CD14-positive monocyte (primary cell): ENCODE results near the gene RERE. TPM values are rescaled to one million over a fixed set of nuclear protein-coding genes. Genes with fewer than 3 reads are reported as not detected.

Source experiments
- DNase-seq, 3 donors: peaks; one replicate each; pipeline ENCODE4 v3.0.0-alpha.2; 2011 to 2022
- H2AFZ ChIP-seq: 2 replicates; pipeline ENCODE4 v1.6.0; 2012; ENCODE audit warnings: mild to moderate bottlenecking, low read depth, low read length, inconsistent platforms; ENCODE audit not compliant: insufficient read depth, poor library complexity, severe bottlenecking
- H3K27ac ChIP-seq, 2 donors: 1 replicate in 1 of 2; 2 replicates in 1 of 2; pipeline ENCODE4 v1.5.1; 2012 to 2013; ENCODE audit warnings: low read length in 2 of 2, control low read depth in 1 of 2, inconsistent platforms in 1 of 2, low read depth in 1 of 2, mild to moderate bottlenecking in 1 of 2
- H3K27me3 ChIP-seq, 2 donors: one replicate each; pipeline versions ENCODE4 v1.6.0 to v1.6.1; 2011 to 2013; ENCODE audit warnings: low read length in 2 of 2; ENCODE audit not compliant: control insufficient read depth in 2 of 2, insufficient read depth in 2 of 2
- H3K36me3 ChIP-seq, 2 donors: replicated peaks in 1 of 2; 1 replicate in 1 of 2; 2 replicates in 1 of 2; pipeline versions ENCODE4 v1.5.1 to v1.6.1; 2012 to 2013; ENCODE audit warnings: low read length in 2 of 2, control low read depth in 1 of 2, inconsistent platforms in 1 of 2, mild to moderate bottlenecking in 1 of 2; ENCODE audit not compliant: insufficient read depth in 2 of 2, control insufficient read depth in 1 of 2
- H3K4me1 ChIP-seq, 2 donors: 1 replicate in 1 of 2; 2 replicates in 1 of 2; pipeline versions ENCODE4 v1.5.1 to v1.6.1; 2012 to 2013; ENCODE audit warnings: low read length in 2 of 2, control low read depth in 1 of 2, inconsistent platforms in 1 of 2, mild to moderate bottlenecking in 1 of 2, moderate library complexity in 1 of 2; ENCODE audit not compliant: insufficient read depth in 2 of 2, control insufficient read depth in 1 of 2
- H3K4me2 ChIP-seq: replicated peaks from 2 replicates; pipeline ENCODE3; 2012; ENCODE audit warnings: low read length, moderate library complexity, mild to moderate bottlenecking; ENCODE audit not compliant: poor library complexity, severe bottlenecking; ENCODE audit errors: extremely low read depth
- H3K4me3 ChIP-seq, 3 experiments: fragments of 200-600 bp in 1 of 3; sonication (generic) in 1 of 3; replicated peaks in 1 of 3; 1 replicate in 2 of 3; 2 replicates in 1 of 3; pipeline ENCODE4 v1.5.1; 2011 to 2013; ENCODE audit warnings: low read length in 3 of 3, mild to moderate bottlenecking in 3 of 3, control low read depth in 2 of 3, low read depth in 2 of 3, inconsistent platforms in 1 of 3, moderate library complexity in 1 of 3
- H3K79me2 ChIP-seq: 2 replicates; pipeline ENCODE4 v1.6.0; 2012; ENCODE audit warnings: mild to moderate bottlenecking, control low read depth, inconsistent platforms, low read length, moderate library complexity; ENCODE audit not compliant: insufficient read depth
- H3K9ac ChIP-seq: 2 replicates; pipeline ENCODE4 v1.6.0; 2017; ENCODE audit warnings: low read length, mild to moderate bottlenecking; ENCODE audit not compliant: insufficient read depth, poor library complexity, severe bottlenecking
- H3K9me3 ChIP-seq, 2 donors: replicated peaks in 1 of 2; 1 replicate in 1 of 2; 2 replicates in 1 of 2; pipeline versions ENCODE4 v1.5.1 to v1.6.1; 2012 to 2013; ENCODE audit warnings: low read length in 2 of 2, control low read depth in 1 of 2; ENCODE audit not compliant: control insufficient read depth in 1 of 2, insufficient read depth in 1 of 2
- H4K20me1 ChIP-seq: 2 replicates; pipeline ENCODE4 v1.6.0; 2012; ENCODE audit warnings: mild to moderate bottlenecking, low read length, control low read depth, moderate library complexity; ENCODE audit not compliant: insufficient read depth
- H3K27ac Mint-ChIP-seq, 7 donors: one replicate each; pipeline ENCODE4 v1.8.0; 2020; ENCODE audit warnings: mild to moderate bottlenecking in 7 of 7, mixed read lengths in 7 of 7, moderate library complexity in 6 of 7, inconsistent platforms in 2 of 7
- H3K27me3 Mint-ChIP-seq, 3 donors: one replicate each; pipeline ENCODE4 v1.8.0; 2021 to 2022; ENCODE audit warnings: low read depth in 3 of 3, mild to moderate bottlenecking in 3 of 3, mixed read lengths in 3 of 3, moderate library complexity in 3 of 3, inconsistent platforms in 1 of 3
- H3K36me3 Mint-ChIP-seq, 2 donors: one replicate each; pipeline ENCODE4 v1.8.0; 2020; ENCODE audit warnings: mixed read lengths in 2 of 2, inconsistent platforms in 1 of 2, mild to moderate bottlenecking in 1 of 2
- H3K4me1 Mint-ChIP-seq: one replicate; pipeline ENCODE4 v1.8.0; 2020; ENCODE audit warnings: mild to moderate bottlenecking, mixed read lengths
- H3K4me3 Mint-ChIP-seq, 2 donors: one replicate each; pipeline ENCODE4 v1.8.0; 2020; ENCODE audit warnings: mild to moderate bottlenecking in 2 of 2, mixed read lengths in 2 of 2, moderate library complexity in 1 of 2
- H3K9me3 Mint-ChIP-seq, 7 donors: one replicate each; pipeline ENCODE4 v1.8.0; 2020 to 2022; ENCODE audit warnings: mixed read lengths in 7 of 7, mild to moderate bottlenecking in 6 of 7, moderate library complexity in 6 of 7, inconsistent platforms in 2 of 7
- WGBS: methylation state at CpG from one replicate; pipeline ENCODE4 v1.1.5; 2013; ENCODE audit warnings: missing lambda C conversion rate; ENCODE audit not compliant: insufficient coverage; 5-methylcytosine and 5-hydroxymethylcytosine counted together
- intact Hi-C, 2 donors: fragments of 100-400 bp; cut with micrococcal nuclease; formaldehyde crosslinking; loops; one replicate each; pipeline versions ENCODE4 v1.15.0 to v1.15.1; 2023
- polyA plus RNA-seq, 3 donors: library from polyadenylated mRNA; depleted of rRNA in 1 of 3; unstranded in 2 of 3; stranded (reverse) in 1 of 3; fragments of 300-500 nt in 2 of 3; fragments of >200 nt in 1 of 3; fragmentation: Illumina TruSeq in 2 of 3; gene quantifications; 1 replicate in 2 of 3; 2 replicates in 1 of 3; pipeline ENCODE4 v1.2.3, GENCODE V29; 2012 to 2021
- TF ChIP-seq, protein P1 (sequence below): fragments of 200-600 bp; IDR thresholded peaks from one replicate; pipeline ENCODE4 v1.8.0; 2022; ENCODE audit warnings: antibody characterized with exemption, mild to moderate bottlenecking

The RERE gene
- polyA plus RNA-seq, 3 donors: 1.2 to 19.4 (median 3.8) TPM

DNA sequence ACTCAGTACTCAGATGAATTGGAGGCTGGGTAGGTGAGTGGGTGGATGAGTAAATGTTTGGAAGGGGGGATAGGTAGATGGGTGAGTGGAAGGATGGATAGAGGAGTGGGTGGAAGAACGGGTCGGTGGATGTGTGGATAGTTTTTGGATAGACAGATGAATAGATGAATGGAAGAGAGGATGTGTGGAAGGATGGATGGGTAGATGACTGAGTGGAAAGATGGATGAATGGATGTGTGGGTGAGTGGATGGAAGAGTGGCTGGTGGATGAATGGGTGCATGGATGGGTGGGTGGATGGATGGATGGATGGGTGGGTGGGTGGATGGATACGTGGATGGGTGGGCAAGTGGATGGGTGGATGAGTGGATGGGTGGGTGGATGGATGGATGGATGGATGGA is 495.8 kb downstream of the RERE start:
- no peaks in the 10 kb centered on the region for H4K20me1 ChIP-seq
- peaks cover 3 to 38% of the 10 kb centered on the region in 2 donors for H3K27me3 ChIP-seq
- intact Hi-C loops: no loop called here
- Mint-ChIP-seq H3K9me3 (peaks cover 2 to 6% (median 3%) of the 10 kb centered on the region in 7 donors), H3K27ac (no peak overlapping the region), H3K4me1 (peaks cover 9% of the 10 kb centered on the region), H3K4me3 (peak overlapping the region in 1 of 2 donors; percentile 51), H3K27me3 (peaks cover 36 to 41% (median 41%) of the 10 kb centered on the region in 3 donors), H3K36me3 (peaks cover 0 to 4% of the 10 kb centered on the region in 2 donors)
- 95% methylated on average over 3 of the region's 3 CpGs for WGBS
- H3K4me3 ChIP-seq: no peak overlapping the region
- no peaks in the 10 kb centered on the region for H3K79me2 ChIP-seq
- H3K9ac ChIP-seq: no peak overlapping the region
- no peak overlapping the region for H3K4me2 ChIP-seq
- H3K27ac ChIP-seq: no peak overlapping the region
- H3K9me3 ChIP-seq: no peaks in the 10 kb centered on the region
- no peaks in the 10 kb centered on the region for H3K36me3 ChIP-seq
- TF ChIP-seq, protein P1, sequence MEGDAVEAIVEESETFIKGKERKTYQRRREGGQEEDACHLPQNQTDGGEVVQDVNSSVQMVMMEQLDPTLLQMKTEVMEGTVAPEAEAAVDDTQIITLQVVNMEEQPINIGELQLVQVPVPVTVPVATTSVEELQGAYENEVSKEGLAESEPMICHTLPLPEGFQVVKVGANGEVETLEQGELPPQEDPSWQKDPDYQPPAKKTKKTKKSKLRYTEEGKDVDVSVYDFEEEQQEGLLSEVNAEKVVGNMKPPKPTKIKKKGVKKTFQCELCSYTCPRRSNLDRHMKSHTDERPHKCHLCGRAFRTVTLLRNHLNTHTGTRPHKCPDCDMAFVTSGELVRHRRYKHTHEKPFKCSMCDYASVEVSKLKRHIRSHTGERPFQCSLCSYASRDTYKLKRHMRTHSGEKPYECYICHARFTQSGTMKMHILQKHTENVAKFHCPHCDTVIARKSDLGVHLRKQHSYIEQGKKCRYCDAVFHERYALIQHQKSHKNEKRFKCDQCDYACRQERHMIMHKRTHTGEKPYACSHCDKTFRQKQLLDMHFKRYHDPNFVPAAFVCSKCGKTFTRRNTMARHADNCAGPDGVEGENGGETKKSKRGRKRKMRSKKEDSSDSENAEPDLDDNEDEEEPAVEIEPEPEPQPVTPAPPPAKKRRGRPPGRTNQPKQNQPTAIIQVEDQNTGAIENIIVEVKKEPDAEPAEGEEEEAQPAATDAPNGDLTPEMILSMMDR: no peak
- H3K4me1 ChIP-seq: peaks cover 10 to 14% of the 10 kb centered on the region in 2 donors
- H2AFZ ChIP-seq: no peak overlapping the region
- DNase-seq: no peak

DNA sequence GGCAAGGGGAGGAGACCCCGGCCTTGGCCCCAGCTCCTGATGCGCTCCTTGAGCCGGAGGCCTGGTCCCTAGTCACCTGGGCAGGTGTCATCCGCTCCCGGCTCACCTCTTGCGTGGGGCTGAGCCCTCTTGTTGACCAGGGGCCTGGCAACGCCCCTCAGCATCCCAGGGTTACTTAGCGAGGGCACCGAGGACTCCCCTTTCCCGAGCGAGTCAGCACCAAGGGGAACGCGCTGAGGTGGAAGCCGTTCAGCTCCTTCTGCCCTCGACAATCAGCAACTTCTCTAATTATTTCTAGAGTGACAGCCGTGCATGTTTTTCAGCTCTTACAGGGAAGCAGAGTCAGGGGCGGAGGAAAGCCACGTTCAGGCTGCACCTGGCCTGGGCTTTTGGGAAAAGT is 499.0 kb downstream of the RERE start:
- Histone ChIP-seq H3K4me3 (peak overlapping the region; percentile 34 to 76 (median 36)), H4K20me1 (no peaks in the 10 kb centered on the region), H3K79me2 (no peaks in the 10 kb centered on the region), H3K27me3 (peaks cover 3 to 60% of the 10 kb centered on the region in 2 donors), H3K9ac (peak overlapping the region; percentile 49), H2AFZ (peak overlapping the region; percentile 92), H3K9me3 (no peaks in the 10 kb centered on the region), H3K4me2 (peak overlapping the region; percentile 84), H3K36me3 (no peaks in the 10 kb centered on the region), H3K27ac (no peak overlapping the region), H3K4me1 (peaks cover 10 to 14% of the 10 kb centered on the region in 2 donors)
- Mint-ChIP-seq H3K27ac (peak overlapping the region in 5 of 7 donors; percentile 21 to 70 (median 40)), H3K36me3 (peaks cover 0 to 4% of the 10 kb centered on the region in 2 donors), H3K4me3 (peak overlapping the region; percentile 77 to 85), H3K9me3 (peaks cover 2 to 7% (median 3%) of the 10 kb centered on the region in 7 donors), H3K27me3 (peaks cover 53 to 70% (median 58%) of the 10 kb centered on the region in 3 donors), H3K4me1 (peaks cover 20% of the 10 kb centered on the region)
- DNase-seq: peak; percentile 12 to 20 (median 16)
- TF ChIP-seq, protein P1: no peak
- 4% methylated on average over 14 of the region's 18 CpGs for WGBS
- intact Hi-C loops: loop anchor here in 1 of 2 donors (10.0 kb wide), 1 partner anchor 294 kb away; the partner anchor contains the start of gene ERRFI1
